ENCODE measurements around the gene MAD1L1. TPM values are rescaled to one million over a fixed set of nuclear protein-coding genes. Genes with fewer than 3 reads are reported as not detected.

The MAD1L1 gene
- total and polyA plus RNA-seq, 2 of the 13 experiments (the other 11 are each of a cell fraction or from before 2014, with no cell fraction given): 17.4 to 64.7 TPM

- TF ChIP-seq, protein P1, sequence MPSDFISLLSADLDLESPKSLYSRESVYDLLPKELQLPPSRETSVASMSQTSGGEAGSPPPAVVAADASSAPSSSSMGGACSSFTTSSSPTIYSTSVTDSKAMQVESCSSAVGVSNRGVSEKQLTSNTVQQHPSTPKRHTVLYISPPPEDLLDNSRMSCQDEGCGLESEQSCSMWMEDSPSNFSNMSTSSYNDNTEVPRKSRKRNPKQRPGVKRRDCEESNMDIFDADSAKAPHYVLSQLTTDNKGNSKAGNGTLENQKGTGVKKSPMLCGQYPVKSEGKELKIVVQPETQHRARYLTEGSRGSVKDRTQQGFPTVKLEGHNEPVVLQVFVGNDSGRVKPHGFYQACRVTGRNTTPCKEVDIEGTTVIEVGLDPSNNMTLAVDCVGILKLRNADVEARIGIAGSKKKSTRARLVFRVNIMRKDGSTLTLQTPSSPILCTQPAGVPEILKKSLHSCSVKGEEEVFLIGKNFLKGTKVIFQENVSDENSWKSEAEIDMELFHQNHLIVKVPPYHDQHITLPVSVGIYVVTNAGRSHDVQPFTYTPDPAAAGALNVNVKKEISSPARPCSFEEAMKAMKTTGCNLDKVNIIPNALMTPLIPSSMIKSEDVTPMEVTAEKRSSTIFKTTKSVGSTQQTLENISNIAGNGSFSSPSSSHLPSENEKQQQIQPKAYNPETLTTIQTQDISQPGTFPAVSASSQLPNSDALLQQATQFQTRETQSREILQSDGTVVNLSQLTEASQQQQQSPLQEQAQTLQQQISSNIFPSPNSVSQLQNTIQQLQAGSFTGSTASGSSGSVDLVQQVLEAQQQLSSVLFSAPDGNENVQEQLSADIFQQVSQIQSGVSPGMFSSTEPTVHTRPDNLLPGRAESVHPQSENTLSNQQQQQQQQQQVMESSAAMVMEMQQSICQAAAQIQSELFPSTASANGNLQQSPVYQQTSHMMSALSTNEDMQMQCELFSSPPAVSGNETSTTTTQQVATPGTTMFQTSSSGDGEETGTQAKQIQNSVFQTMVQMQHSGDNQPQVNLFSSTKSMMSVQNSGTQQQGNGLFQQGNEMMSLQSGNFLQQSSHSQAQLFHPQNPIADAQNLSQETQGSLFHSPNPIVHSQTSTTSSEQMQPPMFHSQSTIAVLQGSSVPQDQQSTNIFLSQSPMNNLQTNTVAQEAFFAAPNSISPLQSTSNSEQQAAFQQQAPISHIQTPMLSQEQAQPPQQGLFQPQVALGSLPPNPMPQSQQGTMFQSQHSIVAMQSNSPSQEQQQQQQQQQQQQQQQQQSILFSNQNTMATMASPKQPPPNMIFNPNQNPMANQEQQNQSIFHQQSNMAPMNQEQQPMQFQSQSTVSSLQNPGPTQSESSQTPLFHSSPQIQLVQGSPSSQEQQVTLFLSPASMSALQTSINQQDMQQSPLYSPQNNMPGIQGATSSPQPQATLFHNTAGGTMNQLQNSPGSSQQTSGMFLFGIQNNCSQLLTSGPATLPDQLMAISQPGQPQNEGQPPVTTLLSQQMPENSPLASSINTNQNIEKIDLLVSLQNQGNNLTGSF (CRISPR knock-in tag; IDR thresholded peaks at IDR 0.05): no peak
- no peak for TF ChIP-seq TERF1 (CRISPR knock-in tag; IDR thresholded peaks at IDR 0.05)
- no peak for TF ChIP-seq RARA (CRISPR knock-in tag; IDR thresholded peaks at IDR 0.05)
Observed at GRCh38 chr7:2083362-2083761, 149.4 kb downstream of the MAD1L1 start (continued).

- Histone ChIP-seq H3K4me1 (ENCODE audit: insufficient read depth, low read length) (no peaks in the 10 kb centered on the region), H2AFZ (ENCODE audit: low read length) (no peak overlapping the region), H3K36me3 (replicated peaks in 1 of 2; ENCODE audit: control insufficient read depth in 1 of 2, insufficient read depth in 2 of 2, low read length in 2 of 2) (peaks cover 9 to 29% of the 10 kb centered on the region in 2 experiments; a peak in 4 of 5 replicates), H3K4me3 (replicated peaks in 1 of 3; ENCODE audit: insufficient read depth in 1 of 3, low read depth in 2 of 3, low read length in 3 of 3) (no peak overlapping the region), H3K27ac (ENCODE audit: extremely low read length, insufficient read depth, low read length) (no peak overlapping the region), H3K79me2 (ENCODE audit: insufficient read depth, low read length) (no peaks in the 10 kb centered on the region), H3K9me3 (ENCODE audit: low read length) (no peaks in the 10 kb centered on the region), H3K27me3 (ENCODE audit: control insufficient read depth in 1 of 2, insufficient read depth in 2 of 2, low read length in 2 of 2) (no peaks in the 10 kb centered on the region), H3K9ac (ENCODE audit: insufficient read depth, low read depth, low read length) (no peak overlapping the region), H4K20me1 (ENCODE audit: insufficient read depth, low read length) (no peaks in the 10 kb centered on the region), H3K4me2 (ENCODE audit: low read depth, low read length) (no peak overlapping the region)
- DNase-seq (ENCODE audit: low spot score): no peak
- FAIRE-seq: no peak
- no peak for ATAC-seq
- no TSS peak for BruUV-seq (replicated peaks)
- in situ Hi-C loops (cut with HindIII; ENCODE audit: extremely low pct_ligation_motif_present, low pct_unique_long_range_greater_than_20kb) (no loop called here), intact Hi-C loops (cut with micrococcal nuclease; ENCODE audit: unreplicated experiment) (no loop called here)
- ChIA-PET CTCF (ENCODE audit: low intra/inter-chr PET ratio, low total read pairs) (no interaction called here), POLR2A (no interaction called here)
- WGBS (ENCODE audit: low lambda C conversion rate): 97% methylated on average over 30 of the region's 31 CpGs
- no peak for TF ChIP-seq KLF15 (CRISPR knock-in tag; IDR thresholded peaks at IDR 0.05; ENCODE audit: borderline replicate concordance)
- no peak for TF ChIP-seq USF2 (IDR thresholded peaks at IDR 0.05; ENCODE audit: low read depth, low read length)
- no peak for TF ChIP-seq USF2 (CRISPR knock-in tag; IDR thresholded peaks at IDR 0.05; ENCODE audit: borderline replicate concordance)
Observed at GRCh38 chr7:2082139-2082998, 150.4 kb downstream of the MAD1L1 start.

All from HepG2 (cell line).